Sigmoid colon (tissue), 7 donors: ENCODE data around the gene BRPF3. TPM values are rescaled to one million over a fixed set of nuclear protein-coding genes. Genes with fewer than 3 reads are reported as not detected.

Experiments used
- DNase-seq: peaks from one replicate; pipeline ENCODE4 v3.0.0-alpha.2; 2019
- H3K27ac ChIP-seq, 4 donors: fragments of 200-600 bp; sonication (generic); one replicate each; pipeline ENCODE4 v1.5.1; 2016 to 2019; ENCODE audit warnings: mild to moderate bottlenecking in 1 of 4
- H3K27me3 ChIP-seq, 3 donors: fragments of 200-600 bp; sonication (generic); one replicate each; pipeline ENCODE4 v1.5.1; 2019; ENCODE audit warnings: mild to moderate bottlenecking in 1 of 3
- H3K36me3 ChIP-seq, 4 donors: fragments of 200-600 bp; sonication (generic); one replicate each; pipeline ENCODE4 v1.5.1; 2016 to 2019
- H3K4me1 ChIP-seq, 4 donors: fragments of 200-600 bp; sonication (generic); one replicate each; pipeline ENCODE4 v1.5.1; 2017 to 2019
- H3K4me3 ChIP-seq, 4 donors: fragments of 200-600 bp; sonication (generic); one replicate each; pipeline ENCODE4 v1.5.1; 2017 to 2019; ENCODE audit warnings: mild to moderate bottlenecking in 2 of 4, moderate library complexity in 1 of 4
- H3K9me3 ChIP-seq, 4 donors: fragments of 200-600 bp in 3 of 4; sonication (generic) in 3 of 4; one replicate each; pipeline versions ENCODE4 v1.5.1 to v1.6.1; 2013 to 2019
- POLR2A ChIP-seq, 2 donors: fragments of 450-650 bp; IDR thresholded peaks; one replicate each; pipeline ENCODE4 v1.6.1; 2016; ENCODE audit warnings: antibody characterized with exemption in 2 of 2, mild to moderate bottlenecking in 2 of 2, moderate library complexity in 2 of 2
- POLR2AphosphoS5 ChIP-seq, 4 donors: sonication (generic); formaldehyde crosslinking; IDR thresholded peaks; one replicate each; pipeline ENCODE4 v1.6.1; 2017; ENCODE audit warnings: antibody characterized with exemption in 4 of 4
- WGBS, 2 donors: extraction: QIAGEN DNeasy Blood & Tissue Kit; methylation state at CpG; one replicate each; pipeline ENCODE4 v1.1.7; 2013; 5-methylcytosine and 5-hydroxymethylcytosine counted together
- intact Hi-C: fragments of 100-400 bp; cut with DNase I; formaldehyde crosslinking; loops from one replicate; pipeline ENCODE4 v1.15.1; 2023
- polyA plus RNA-seq, 3 donors: library from polyadenylated mRNA; stranded (reverse); fragments of 200-250 nt; gene quantifications; one replicate each; pipeline ENCODE4 v1.2.3, GENCODE V29; 2013
- total RNA-seq, 4 donors: library from RNA; depleted of rRNA; stranded (reverse); fragments of >200 nt; gene quantifications; one replicate each; pipeline ENCODE4 v1.1.0, GENCODE V29; 2016
- TF ChIP-seq, protein P1 (sequence below), 4 experiments: fragments of 450-650 bp in 3 of 4; fragments of 200-600 bp in 1 of 4; IDR thresholded peaks; one replicate each; pipeline ENCODE4 v1.5.1; 2016 to 2019; ENCODE audit warnings: antibody characterized with exemption in 4 of 4, mild to moderate bottlenecking in 3 of 4, moderate library complexity in 2 of 4
- donor health status: healthy with polysubstance abuse.
- donor health status: Bipolar disorder and iron deficiency.
- donor health status: healthy.

BRPF3 gene
- total and polyA plus RNA-seq, 7 donors, result 11.2 to 41.8 (median 26.9) TPM

DNA sequence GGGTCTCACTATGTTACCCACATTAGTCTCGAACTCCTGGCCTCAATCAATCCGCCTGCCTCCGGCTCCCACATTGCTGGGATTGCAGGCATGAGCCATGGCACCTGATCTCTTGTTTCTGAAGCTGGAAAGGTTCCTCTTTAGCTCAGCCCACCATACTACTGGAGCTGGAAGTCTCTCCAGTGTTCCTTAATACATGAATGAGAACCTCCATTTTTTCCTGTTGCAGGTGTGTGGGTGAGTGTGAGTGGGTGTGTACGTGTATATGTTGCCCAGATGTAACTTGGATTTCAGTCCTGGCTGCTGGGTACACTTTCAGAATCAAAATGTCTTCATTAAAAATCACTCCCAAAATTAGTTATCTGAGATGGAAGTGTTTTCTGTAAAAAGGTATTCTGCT is 84.4 kb downstream of the BRPF3 start:
- DNase-seq, result no peak
- Histone ChIP-seq H3K36me3 (no peaks in the 10 kb centered on the region), H3K4me1 (no peaks in the 10 kb centered on the region), H3K27me3 (peaks cover 0 to 28% (median 15%) of the 10 kb centered on the region in 3 donors), H3K27ac (no peak overlapping the region), H3K9me3 (no peaks in the 10 kb centered on the region), H3K4me3 (no peak overlapping the region)
- 89 to 91% methylated on average over 4 of the region's 4 CpGs for WGBS, 2 donors
- TF ChIP-seq POLR2AphosphoS5 (IDR thresholded peaks at IDR 0.05) (no peak), POLR2A (IDR thresholded peaks at IDR 0.05) (no peak)
- TF ChIP-seq, protein P1, sequence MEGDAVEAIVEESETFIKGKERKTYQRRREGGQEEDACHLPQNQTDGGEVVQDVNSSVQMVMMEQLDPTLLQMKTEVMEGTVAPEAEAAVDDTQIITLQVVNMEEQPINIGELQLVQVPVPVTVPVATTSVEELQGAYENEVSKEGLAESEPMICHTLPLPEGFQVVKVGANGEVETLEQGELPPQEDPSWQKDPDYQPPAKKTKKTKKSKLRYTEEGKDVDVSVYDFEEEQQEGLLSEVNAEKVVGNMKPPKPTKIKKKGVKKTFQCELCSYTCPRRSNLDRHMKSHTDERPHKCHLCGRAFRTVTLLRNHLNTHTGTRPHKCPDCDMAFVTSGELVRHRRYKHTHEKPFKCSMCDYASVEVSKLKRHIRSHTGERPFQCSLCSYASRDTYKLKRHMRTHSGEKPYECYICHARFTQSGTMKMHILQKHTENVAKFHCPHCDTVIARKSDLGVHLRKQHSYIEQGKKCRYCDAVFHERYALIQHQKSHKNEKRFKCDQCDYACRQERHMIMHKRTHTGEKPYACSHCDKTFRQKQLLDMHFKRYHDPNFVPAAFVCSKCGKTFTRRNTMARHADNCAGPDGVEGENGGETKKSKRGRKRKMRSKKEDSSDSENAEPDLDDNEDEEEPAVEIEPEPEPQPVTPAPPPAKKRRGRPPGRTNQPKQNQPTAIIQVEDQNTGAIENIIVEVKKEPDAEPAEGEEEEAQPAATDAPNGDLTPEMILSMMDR (IDR thresholded peaks at IDR 0.05), result no peak
- intact Hi-C loops, result no loop called here

Other genes starting within 250 kb of the BRPF3 start
- not detected for gene SLC26A8, start 172.1 kb upstream of the BRPF3 start, total RNA-seq
- under 1 TPM in 1 of 3 donors, not detected in 2; 0.10 TPM for gene SLC26A8, start 172.1 kb upstream of the BRPF3 start, polyA plus RNA-seq
- gene MAPK14, start 168.9 kb upstream of the BRPF3 start, total RNA-seq, result 10 to 100 TPM; 61.9 to 91.1 (median 67.7) TPM
- gene MAPK14, start 168.9 kb upstream of the BRPF3 start, polyA plus RNA-seq, result 10 to 100 TPM; 30.8 to 35.1 (median 31.8) TPM
- gene MAPK13, start 66.2 kb upstream of the BRPF3 start, total RNA-seq, result 1 to 10 TPM; 1.8 to 3.6 (median 2.8) TPM
- 100 to 1,000 TPM; 110 to 159 (median 151) TPM for gene MAPK13, start 66.2 kb upstream of the BRPF3 start, polyA plus RNA-seq
- not detected for gene PNPLA1, start 73.3 kb downstream of the BRPF3 start, total RNA-seq
- gene PNPLA1, start 73.3 kb downstream of the BRPF3 start, polyA plus RNA-seq, result under 1 TPM in 2 of 3 donors, not detected in 1; 0.20 to 0.46 TPM
- gene BNIP5, start 140.1 kb downstream of the BRPF3 start, total RNA-seq, result not detected
- 1 to 10 TPM; 5.5 to 9.0 (median 8.6) TPM for gene BNIP5, start 140.1 kb downstream of the BRPF3 start, polyA plus RNA-seq
- gene ETV7, start 190.9 kb downstream of the BRPF3 start, total RNA-seq, result 1 to 10 TPM in 1 of 4 donors, under 1 TPM in 2, not detected in 1; 0.36 to 2.2 (median 0.55) TPM
- gene ETV7, start 190.9 kb downstream of the BRPF3 start, polyA plus RNA-seq, result 10 to 100 TPM in 1 of 3 donors, 1 to 10 TPM in 2; 3.6 to 11.6 (median 6.5) TPM
- gene PXT1, start 246.1 kb downstream of the BRPF3 start, total RNA-seq, result not detected
- gene PXT1, start 246.1 kb downstream of the BRPF3 start, polyA plus RNA-seq, result not detected
- 10 to 100 TPM; 48.5 to 71.3 (median 50.8) TPM for gene KCTD20, start 246.3 kb downstream of the BRPF3 start, total RNA-seq
- 10 to 100 TPM; 12.0 to 19.6 (median 12.0) TPM for gene KCTD20, start 246.3 kb downstream of the BRPF3 start, polyA plus RNA-seq